ENCODE results near the gene FAIM. TPM values are rescaled to one million over a fixed set of nuclear protein-coding genes. Genes with fewer than 3 reads are reported as not detected.

Gene FAIM
- total and polyA plus RNA-seq, 2 of the 8 experiments (the other 6 are each of a cell fraction or from before 2014, with no cell fraction given): 1.2 to 7.1 TPM

DNA sequence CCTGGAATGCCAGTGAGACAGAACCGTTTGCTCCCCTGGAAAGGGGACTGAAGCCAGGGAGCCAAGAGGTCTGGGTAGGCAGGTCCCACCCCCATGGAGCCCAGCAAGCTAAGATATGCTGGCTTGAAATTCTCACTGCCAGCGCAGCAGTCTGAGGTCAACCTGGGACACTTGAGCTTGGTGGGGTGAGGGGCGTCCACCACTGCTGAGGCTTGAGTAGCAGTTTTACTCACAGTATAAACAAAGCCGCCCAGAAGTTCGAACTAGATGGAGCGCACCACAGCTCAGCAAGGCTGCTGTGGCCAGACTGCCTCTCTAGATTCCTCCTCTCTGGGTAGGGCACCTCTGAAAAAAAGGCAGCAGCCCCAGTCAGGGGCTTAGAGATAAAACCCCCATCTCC lies 48.1 kb upstream of the FAIM start:
- ChIA-PET CTCF (ENCODE audit: partially characterized antibody) (interaction anchor here (0.5 to 1.7 kb wide), 6 partner anchors 10 to 459 kb away, joined by 3 to 6 read pairs (median 3); partner anchors contain the start of gene CEP70), POLR2A (ENCODE audit: partially characterized antibody) (no interaction called here)
- Histone ChIP-seq H4K20me1 (replicated peaks in 1 of 2; ENCODE audit: control insufficient read depth in 1 of 2, insufficient read depth in 2 of 2, low read length in 2 of 2) (no peaks in the 10 kb centered on the region), H4K91ac (replicated peaks; ENCODE audit: insufficient read length, low read length) (no peak overlapping the region), H3K4me1 (replicated peaks in 1 of 4; ENCODE audit: control insufficient read depth in 3 of 4, insufficient read depth in 4 of 4, low read length in 3 of 4) (no peaks in the 10 kb centered on the region), H3K4me3 (ENCODE audit: extremely low read depth in 1 of 4, insufficient read depth in 2 of 4, low read depth in 3 of 4, low read length in 4 of 4) (no peak overlapping the region), H2BK15ac (ENCODE audit: low read length) (no peak overlapping the region), H2AK5ac (ENCODE audit: low read depth, low read length) (no peak overlapping the region), H3K9ac (replicated peaks in 1 of 4; ENCODE audit: extremely low read depth in 1 of 4, low read depth in 3 of 4, low read length in 3 of 4) (no peak overlapping the region), H3K36me3 (ENCODE audit: control insufficient read depth in 2 of 4, insufficient read depth in 4 of 4, low read length in 3 of 4) (0 out of 8 replicates have a peak, but pooled peaks cover 0 to 3% (median 0%) of the 10 kb centered on the region in 4 experiments), H3K56ac (replicated peaks; ENCODE audit: insufficient read length, low read depth, low read length) (no peak overlapping the region), H3K18ac (ENCODE audit: extremely low read depth, low read length) (no peak overlapping the region), H4K8ac (ENCODE audit: extremely low read depth, insufficient read depth, low read length) (no peak overlapping the region), H2BK5ac (ENCODE audit: low read depth, low read length) (no peak overlapping the region), H2BK12ac (ENCODE audit: low read depth, low read length) (no peak overlapping the region), H3K23ac (ENCODE audit: insufficient read length) (no peak overlapping the region), H3K9me3 (ENCODE audit: insufficient read depth in 2 of 2, low read depth in 1 of 2, low read length in 1 of 2) (peaks cover 7 to 15% of the 10 kb centered on the region in 2 experiments; a peak in 3 of 4 replicates), H4K5ac (ENCODE audit: insufficient read length, low read depth, low read length) (no peak overlapping the region), H2AFZ (ENCODE audit: low read length) (no peak overlapping the region), H3K27ac (ENCODE audit: low read depth, low read length) (no peak overlapping the region), H3K4ac (replicated peaks; ENCODE audit: insufficient read length, low read depth, low read length) (no peak overlapping the region), H3K14ac (ENCODE audit: insufficient read length) (no peak overlapping the region), H3K23me2 (ENCODE audit: low read depth, low read length) (no peaks in the 10 kb centered on the region), H2BK20ac (ENCODE audit: low read length) (no peak overlapping the region), H3K79me2 (ENCODE audit: control insufficient read depth in 1 of 2, insufficient read depth in 2 of 2, low read length in 2 of 2) (no peaks in the 10 kb centered on the region), H3K79me1 (ENCODE audit: low read depth, low read length) (no peaks in the 10 kb centered on the region), H2BK120ac (replicated peaks; ENCODE audit: low read depth, low read length) (no peak overlapping the region), H3K27me3 (replicated peaks in 1 of 4; ENCODE audit: control insufficient read depth in 3 of 4, extremely low read depth in 1 of 4, insufficient read depth in 3 of 4, low read length in 3 of 4) (no peaks in the 10 kb centered on the region), H3K4me2 (ENCODE audit: insufficient read depth in 1 of 2, low read depth in 2 of 2, low read length in 2 of 2) (no peak overlapping the region)
- 98% methylated on average over 6 of the region's 6 CpGs; no CpG with 5 or more reads in 1 of the 2 experiments for WGBS, 2 experiments (ENCODE audit: extremely low coverage in 1 of 2, insufficient coverage in 1 of 2, insufficient read length in 1 of 2, insufficient replicate concordance in 2 of 2, low coverage in 1 of 2, low lambda C conversion rate in 2 of 2, missing lambda C conversion rate in 1 of 2)
- TF ChIP-seq SAP30 (IDR thresholded peaks at IDR 0.05; ENCODE audit: insufficient read depth, insufficient replicate concordance, low read length) (no peak), EZH2 (IDR thresholded peaks at IDR 0.05; ENCODE audit: low read depth, low read length, severe bottlenecking) (no peak), SP2 (IDR thresholded peaks at IDR 0.05; ENCODE audit: low read length) (no peak), HDAC6 (IDR thresholded peaks at IDR 0.05; ENCODE audit: low read depth, low read length) (no peak), KDM1A (IDR thresholded peaks at IDR 0.05; ENCODE audit: borderline replicate concordance, low read length) (no peak), SUZ12 (IDR thresholded peaks at IDR 0.05; ENCODE audit: low read length) (no peak), SIRT6 (IDR thresholded peaks at IDR 0.05; ENCODE audit: low read length) (no peak), BRCA1 (IDR thresholded peaks at IDR 0.05; ENCODE audit: low read depth, low read length) (no peak), YY1 (IDR thresholded peaks at IDR 0.05; ENCODE audit: low read depth, low read length) (no peak), SIN3A (conservative IDR thresholded peaks at IDR 0.05 in 1 of 2, IDR thresholded peaks at IDR 0.05 in 1 of 2; ENCODE audit: low read depth in 1 of 2, low read length in 2 of 2) (no peak), SRF (IDR thresholded peaks at IDR 0.05; ENCODE audit: low read depth, low read length) (no peak), POLR2AphosphoS5 (IDR thresholded peaks at IDR 0.05; ENCODE audit: low read depth, low read length) (no peak), NRF1 (IDR thresholded peaks at IDR 0.05; ENCODE audit: low read depth, low read length) (no peak)
- FAIRE-seq: no peak
- no peak for DNase-seq (ENCODE audit: low read depth in 1 of 2, low spot score in 2 of 2)
